GM21381 (cell line): ENCODE data around the gene TENM3.

ENCODE experiments used
- ATAC-seq: cut with Tn5 transposase; IDR thresholded peaks from one replicate; pipeline ENCODE4 v1.9.1; 2021; ENCODE audit warnings: mild to moderate bottlenecking, moderate library complexity; ENCODE audit not compliant: unreplicated experiment

TENM3 gene

DNA sequence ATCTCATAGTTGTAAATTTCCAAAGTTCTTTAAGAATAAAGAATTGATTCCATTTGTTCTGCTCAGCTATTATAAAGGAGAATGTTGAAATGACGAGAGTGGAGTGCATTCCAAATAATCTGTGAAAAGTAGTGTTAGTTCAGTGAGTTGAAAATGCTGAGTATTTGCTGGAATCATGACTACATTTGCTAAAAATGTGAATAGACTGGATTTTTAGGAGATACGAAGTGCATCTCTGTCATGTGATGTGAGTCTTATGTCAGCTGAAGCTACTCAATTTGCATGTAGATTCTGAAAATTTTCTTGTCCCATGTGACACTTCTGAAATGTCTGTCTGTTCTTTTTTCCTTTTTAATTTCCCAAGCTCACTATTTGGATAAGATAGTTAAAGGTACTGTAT, 468.0 kb downstream of the TENM3 start:
- no peak for ATAC-seq

DNA sequence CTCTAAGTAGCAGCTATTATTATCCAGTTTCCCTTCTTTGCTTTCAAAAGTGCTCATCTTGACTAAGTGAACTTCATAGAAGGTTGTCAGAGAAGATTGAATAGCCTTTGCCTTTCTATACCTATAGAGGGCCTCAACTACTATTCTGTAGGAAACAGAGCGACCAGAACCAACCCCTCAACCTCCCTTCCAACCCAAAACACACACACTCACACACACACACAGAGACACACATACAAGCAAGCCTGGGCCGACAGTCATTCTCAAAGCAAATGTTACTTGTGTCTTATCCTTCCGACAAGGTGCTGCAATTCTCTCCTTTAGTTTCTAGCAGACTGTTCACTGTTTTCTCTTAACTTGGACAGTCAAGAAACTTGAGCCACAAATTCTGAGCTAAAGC, 472.3 kb downstream of the TENM3 start:
- ATAC-seq = no peak

- ATAC-seq = no peak
Measured at GRCh38 chr4:182716192-182716591, 473.0 kb downstream of the TENM3 start.

DNA sequence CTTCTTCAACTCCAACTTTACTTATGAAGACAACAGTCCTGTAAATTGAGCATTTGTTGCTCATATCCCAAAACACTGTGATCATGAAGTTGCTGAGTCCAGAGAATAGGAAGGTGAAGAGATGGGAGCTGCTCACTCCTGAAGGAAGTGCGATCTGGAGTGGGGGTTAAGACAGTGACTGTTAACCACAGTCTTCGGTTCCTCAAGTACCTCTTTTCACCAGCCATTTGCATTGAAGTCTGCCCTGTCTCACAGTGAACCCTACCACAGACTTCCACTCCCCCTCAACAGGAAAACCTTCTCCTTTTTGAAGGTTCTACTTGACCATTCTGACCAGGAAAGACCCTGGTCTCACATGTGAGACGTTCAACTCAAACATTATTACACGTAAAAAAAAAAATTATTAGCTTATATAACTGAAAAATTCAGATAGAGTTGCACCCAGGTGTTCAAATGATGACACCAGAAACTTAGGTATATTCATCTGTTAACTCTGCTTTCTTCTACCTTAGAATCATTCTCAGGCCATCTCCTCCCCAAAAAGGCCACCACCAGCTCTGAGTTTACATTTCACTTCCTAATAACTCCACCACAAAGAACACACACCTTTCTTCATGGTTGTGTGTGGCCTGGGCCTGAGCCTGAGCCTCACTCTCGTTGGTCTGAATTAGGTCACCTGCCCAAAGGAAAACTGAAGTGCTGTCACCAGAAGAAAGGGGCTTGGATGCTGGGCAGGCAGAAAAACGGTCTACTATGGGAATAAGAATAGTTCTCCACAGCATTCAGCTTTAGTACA, 474.8 kb downstream of the TENM3 start:
- peak; percentile 74 for ATAC-seq

DNA sequence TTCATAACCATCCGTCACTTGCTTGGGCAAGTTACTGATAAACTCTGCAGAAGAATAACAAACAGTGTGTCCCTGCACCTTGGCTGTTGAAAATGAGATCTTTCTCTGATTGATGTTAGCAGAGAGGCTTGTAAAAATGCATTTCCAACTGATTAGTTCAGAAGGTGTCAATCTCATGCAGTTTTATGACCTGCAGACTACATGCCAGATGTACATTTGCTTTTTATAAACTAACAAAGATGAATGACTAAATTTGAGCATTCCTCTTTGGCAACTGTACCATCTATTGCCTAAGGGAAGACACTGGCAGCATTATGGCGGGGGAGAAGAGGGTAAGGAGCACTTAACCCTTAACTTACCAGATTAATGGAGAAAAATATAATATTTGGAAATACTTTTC, 481.2 kb downstream of the TENM3 start:
- ATAC-seq = no peak

DNA sequence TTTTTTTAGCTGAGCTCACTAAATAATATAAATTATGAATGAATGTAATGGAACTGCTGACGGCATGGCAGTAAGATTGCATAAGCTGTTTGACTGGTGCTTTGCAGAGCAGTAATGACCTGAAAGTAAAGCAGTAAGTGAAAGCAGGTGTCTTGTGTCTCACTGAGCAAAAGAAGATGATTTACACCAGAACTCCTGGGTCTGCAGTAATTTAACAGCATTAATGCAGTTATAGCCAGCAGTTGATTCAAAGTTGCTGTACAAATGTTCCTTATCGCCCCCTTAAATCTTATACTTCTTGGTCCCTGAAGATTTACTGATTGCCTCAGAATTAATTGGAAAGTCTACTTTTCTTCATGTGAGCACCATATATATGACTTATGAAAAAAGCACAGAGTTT, 486.3 kb downstream of the TENM3 start:
- no peak for ATAC-seq

DNA sequence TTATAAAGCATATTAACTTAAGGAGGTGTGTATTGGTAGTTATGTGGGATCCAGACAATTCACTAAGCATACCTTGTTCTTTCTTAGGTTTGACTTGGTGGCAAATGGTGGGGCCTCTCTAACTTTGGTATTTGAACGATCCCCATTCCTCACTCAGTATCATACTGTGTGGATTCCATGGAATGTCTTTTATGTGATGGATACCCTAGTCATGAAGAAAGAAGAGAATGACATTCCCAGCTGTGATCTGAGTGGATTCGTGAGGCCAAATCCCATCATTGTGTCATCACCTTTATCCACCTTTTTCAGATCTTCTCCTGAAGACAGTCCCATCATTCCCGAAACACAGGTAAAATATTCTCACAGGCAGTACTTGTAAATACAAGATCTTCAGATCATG, 487.6 kb downstream of the TENM3 start:
- no peak for ATAC-seq

DNA sequence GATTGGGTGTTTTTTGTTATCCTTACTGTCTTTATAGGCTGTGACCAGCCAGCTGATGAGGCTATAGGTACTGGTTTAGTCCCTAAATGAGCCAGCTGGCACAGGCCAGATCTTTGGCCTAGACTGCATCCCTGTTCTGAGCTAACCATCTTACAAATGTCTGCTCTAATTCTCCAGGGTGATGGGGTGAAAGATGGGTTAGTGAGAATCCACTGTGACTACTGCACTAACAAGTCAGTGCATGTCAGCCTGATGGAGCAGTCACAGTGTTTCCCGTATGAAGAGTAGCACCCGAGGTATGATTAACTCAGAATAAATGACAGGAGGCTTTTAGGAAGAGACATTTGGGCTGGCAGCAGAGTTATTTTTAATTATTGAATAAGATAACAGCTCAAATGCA, 493.0 kb downstream of the TENM3 start:
- ATAC-seq = no peak

DNA sequence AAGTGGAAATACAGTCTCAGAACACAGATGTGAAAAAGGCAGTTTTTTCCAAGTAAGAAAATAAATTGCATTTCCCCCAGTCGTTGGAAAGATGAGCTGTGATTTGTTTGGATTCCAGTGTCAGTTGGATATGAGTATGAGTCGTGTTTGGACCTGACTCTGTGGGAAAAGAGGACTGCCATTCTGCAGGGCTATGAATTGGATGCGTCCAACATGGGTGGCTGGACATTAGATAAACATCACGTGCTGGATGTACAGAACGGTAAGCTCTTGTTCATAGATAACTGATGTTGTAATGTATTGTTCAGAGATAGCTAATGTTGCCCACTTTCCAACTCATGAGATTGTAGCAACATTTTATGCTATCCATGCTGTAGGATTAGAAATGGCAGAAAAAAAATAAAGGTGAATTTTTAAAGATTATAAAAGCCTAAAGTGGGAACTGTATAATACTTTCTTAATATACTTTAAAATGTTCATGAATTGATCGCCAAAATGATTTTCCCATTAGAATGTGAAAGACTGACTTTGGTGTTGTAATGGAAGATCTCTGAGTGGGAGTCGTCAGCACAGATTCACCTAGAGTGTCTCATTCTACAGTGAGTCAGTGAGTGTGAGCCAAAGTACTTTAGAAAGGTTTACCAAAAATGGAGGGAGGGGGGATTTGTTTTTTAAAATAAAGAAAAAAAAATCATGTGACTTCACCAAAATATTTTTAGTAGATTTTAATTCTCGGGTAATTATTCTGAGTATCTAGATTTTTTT, 495.3 kb downstream of the TENM3 start:
- no peak for ATAC-seq

DNA sequence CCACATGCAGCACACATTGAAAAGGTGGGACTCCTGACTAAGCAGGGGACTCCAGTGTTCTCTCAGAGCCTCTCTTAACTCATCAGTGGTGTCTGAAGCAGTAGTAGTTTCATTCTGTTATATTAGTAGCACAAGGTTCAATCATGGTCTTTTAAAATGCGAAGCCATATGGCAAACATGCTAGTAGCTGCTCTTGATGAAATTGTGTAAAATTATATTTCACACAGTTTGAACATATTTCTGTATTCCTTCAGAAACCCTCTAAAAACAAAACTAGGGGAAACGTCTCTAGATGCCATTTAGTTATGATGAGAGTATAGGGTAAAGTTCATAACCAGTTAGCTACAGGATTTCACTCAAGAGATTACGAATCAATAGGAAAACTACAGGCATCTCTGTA, 497.1 kb downstream of the TENM3 start:
- ATAC-seq = no peak

DNA sequence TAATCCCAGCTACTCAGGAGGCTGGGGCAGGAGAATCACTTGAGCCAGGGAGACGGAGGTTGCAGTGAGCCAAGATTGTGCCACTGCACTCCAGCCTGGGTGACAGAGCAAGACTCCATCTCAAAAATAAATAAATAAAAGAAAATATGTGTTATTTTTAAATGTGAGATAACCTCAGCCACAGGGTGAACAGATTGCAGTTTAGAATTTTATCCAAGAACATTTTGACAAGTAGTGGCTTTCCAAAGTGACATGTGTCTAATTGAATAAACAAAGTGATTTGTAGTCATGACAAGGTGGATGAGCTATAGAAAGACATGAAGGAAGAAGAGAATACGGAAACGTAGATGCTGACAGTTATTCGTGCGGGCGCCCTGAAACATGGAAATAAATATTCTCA, 497.9 kb downstream of the TENM3 start:
- ATAC-seq = no peak

- no peak for ATAC-seq
Measured at GRCh38 chr4:182741914-182742313, 498.7 kb downstream of the TENM3 start.

GRCh38 chr4:182743815-182744214, 500.6 kb downstream of the TENM3 start:
- no peak for ATAC-seq

- ATAC-seq = no peak
Measured at GRCh38 chr4:182745237-182745636, 502.0 kb downstream of the TENM3 start.

GRCh38 chr4:182746876-182747275, 503.7 kb downstream of the TENM3 start:
- ATAC-seq = no peak

DNA sequence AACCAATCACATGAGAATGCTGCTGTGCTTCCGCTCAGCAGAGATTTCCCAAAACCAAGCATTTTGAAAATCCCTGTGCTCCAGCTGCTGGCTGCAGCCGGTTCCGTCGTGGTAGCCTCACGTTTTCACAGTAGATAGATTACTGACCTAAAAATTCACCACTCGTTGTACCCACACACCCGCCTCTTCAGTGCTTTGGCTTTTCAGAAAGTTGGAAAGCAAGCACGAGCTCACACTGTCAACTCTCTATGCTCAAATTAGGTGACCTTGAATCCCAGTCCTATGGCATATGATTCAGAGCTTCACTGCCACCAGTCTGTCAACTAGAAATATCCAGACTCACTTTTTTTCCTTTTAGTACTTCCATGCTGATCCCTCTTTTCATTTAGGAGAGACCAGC, 505.1 kb downstream of the TENM3 start:
- no peak for ATAC-seq

DNA sequence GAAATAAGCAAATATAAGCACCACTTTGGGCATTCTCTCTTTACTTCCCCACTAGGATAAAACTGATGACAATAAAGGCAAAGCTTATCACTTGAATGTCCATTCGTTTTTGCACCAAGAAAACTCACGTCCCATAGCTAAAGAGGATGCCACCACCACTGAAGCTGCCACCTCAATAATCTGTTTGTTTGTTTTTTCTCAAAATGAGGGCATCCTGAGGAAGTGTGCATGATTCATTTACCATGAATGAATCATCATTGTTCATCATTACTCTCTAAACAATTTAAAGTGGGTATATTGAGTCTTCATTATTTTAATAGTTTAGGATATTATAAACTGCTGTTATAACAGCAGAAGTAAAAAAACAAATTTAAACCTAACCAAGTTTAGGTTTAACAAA, 505.7 kb downstream of the TENM3 start:
- ATAC-seq = no peak

- no peak for ATAC-seq
Measured at GRCh38 chr4:182749667-182750167, 506.5 kb downstream of the TENM3 start.

GRCh38 chr4:182752158-182752910, 509.1 kb downstream of the TENM3 start:
- ATAC-seq = no peak

DNA sequence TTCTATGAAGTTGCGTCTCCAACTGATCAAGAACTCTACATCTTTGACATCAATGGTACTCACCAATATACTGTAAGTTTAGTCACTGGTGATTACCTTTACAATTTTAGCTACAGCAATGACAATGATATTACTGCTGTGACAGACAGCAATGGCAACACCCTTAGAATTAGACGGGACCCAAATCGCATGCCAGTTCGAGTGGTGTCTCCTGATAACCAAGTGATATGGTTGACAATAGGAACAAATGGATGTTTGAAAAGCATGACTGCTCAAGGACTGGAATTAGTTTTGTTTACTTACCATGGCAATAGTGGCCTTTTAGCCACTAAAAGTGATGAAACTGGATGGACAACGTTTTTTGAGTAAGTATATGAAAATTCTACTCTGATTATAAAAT, 511.7 kb downstream of the TENM3 start:
- no peak for ATAC-seq

- no peak for ATAC-seq
Measured at GRCh38 chr4:182756161-182756690, 513.0 kb downstream of the TENM3 start.
